GM12878 (cell line): Measurements from ENCODE around the gene PARK7. TPM values are rescaled to one million over a fixed set of nuclear protein-coding genes. Genes with fewer than 3 reads are reported as not detected.

Experiments
- ATAC-seq: fragments of 200-7000 bp; cut with Tn5 transposase; 3 replicates; pipeline ENCODE4 v1.9.1; 2020; ENCODE audit warnings: mild to moderate bottlenecking, moderate library complexity
- BruUV-seq: library from RNA; stranded (reverse); fragments of 400-500 nt; replicated peaks from 2 replicates; lab custom pipeline; 2021; lab: Mats Ljungman, UMichigan
- CTCF ChIA-PET: fragments of 300-600 bp; sonication (Branson Sonifier 250); formaldehyde crosslinking; extraction: SDS; loops from one replicate; lab custom pipeline; 2021; ENCODE audit warnings: inconsistent platforms; lab: Yijun Ruan, JAX
- POLR2A ChIA-PET: fragments of 350-600 bp; formaldehyde crosslinking; extraction: SDS; loops from one replicate; lab custom pipeline; 2021; ENCODE audit warnings: inconsistent platforms; lab: Charles Lee
- RAD21 ChIA-PET: fragments of 300-600 bp; sonication (Branson Sonifier 250); formaldehyde crosslinking; loops from one replicate; lab custom pipeline; 2023; ENCODE audit warnings: antibody characterized with exemption; ENCODE audit not compliant: unreplicated experiment; lab: Charles Lee
- SMC1A ChIA-PET: fragments of 300-600 bp; sonication (Branson Sonifier 250); formaldehyde crosslinking; loops from one replicate; lab custom pipeline; 2023; ENCODE audit not compliant: unreplicated experiment, uncharacterized antibody; lab: Charles Lee
- DNase-seq: peaks from one replicate; pipeline ENCODE4 v3.0.0-alpha.2; 2011; ENCODE audit warnings: low read depth, low spot score
- FAIRE-seq: peaks from 3 replicates; lab custom pipeline; 2011; peaks lifted over from hg19 to GRCh38; lab: Jason Lieb, UNC
- H2AFZ ChIP-seq: 2 replicates; pipeline ENCODE4 v1.6.0; 2011; ENCODE audit warnings: low read depth, low read length, control low read depth; ENCODE audit not compliant: control insufficient read depth
- H3K27ac ChIP-seq: 2 replicates; pipeline ENCODE4 v1.5.1; 2011; ENCODE audit warnings: control low read depth; ENCODE audit not compliant: control insufficient read depth, insufficient read depth
- H3K27me3 ChIP-seq, 2 experiments: replicated peaks in 1 of 2; 2 replicates each; pipeline versions ENCODE4 v1.6.0 to v1.6.1; 2011; ENCODE audit warnings: low read length in 1 of 2; ENCODE audit not compliant: control insufficient read depth in 2 of 2, insufficient read depth in 2 of 2
- H3K36me3 ChIP-seq, 2 experiments: 2 replicates each; pipeline ENCODE4 v1.5.1; 2011; ENCODE audit warnings: low read length in 1 of 2; ENCODE audit not compliant: control insufficient read depth in 2 of 2, insufficient read depth in 2 of 2
- H3K4me1 ChIP-seq: 2 replicates; pipeline ENCODE4 v1.6.1; 2011; ENCODE audit warnings: mild to moderate bottlenecking, low read length, moderate library complexity, mixed read lengths; ENCODE audit not compliant: control insufficient read depth, insufficient read depth
- H3K4me2 ChIP-seq: 2 replicates; pipeline ENCODE4 v1.6.0; 2011; ENCODE audit warnings: control low read depth; ENCODE audit not compliant: control insufficient read depth, insufficient read depth
- H3K4me3 ChIP-seq: fragments of 200-600 bp; sonication (generic); 2 replicates; pipeline ENCODE4 v1.5.1; 2016
- H3K79me2 ChIP-seq: 2 replicates; pipeline ENCODE4 v1.6.0; 2011; ENCODE audit warnings: low read length; ENCODE audit not compliant: control insufficient read depth, insufficient read depth
- H3K9ac ChIP-seq: 2 replicates; pipeline ENCODE4 v1.8.0; 2011; ENCODE audit warnings: low read length, control low read depth, mixed read lengths; ENCODE audit not compliant: control insufficient read depth, insufficient read depth
- H3K9me3 ChIP-seq: replicated peaks from 3 replicates; pipeline ENCODE4 v1.5.1; 2011; ENCODE audit warnings: mild to moderate bottlenecking, low read length; ENCODE audit not compliant: control insufficient read depth, insufficient read depth
- H4K20me1 ChIP-seq: 2 replicates; pipeline ENCODE4 v1.6.0; 2011; ENCODE audit not compliant: control insufficient read depth, insufficient read depth
- ATF2 ChIP-seq: IDR thresholded peaks from 2 replicates; pipeline ENCODE4 v1.6.1; 2012; ENCODE audit warnings: low read length, inconsistent platforms
- BCL3 ChIP-seq: IDR thresholded peaks from 2 replicates; pipeline ENCODE4 v1.6.1; 2011; ENCODE audit warnings: borderline replicate concordance, low read depth, mild to moderate bottlenecking, moderate library complexity, low read length; ENCODE audit not compliant: insufficient read depth, poor library complexity, severe bottlenecking
- BMI1 ChIP-seq: fragments of 450-650 bp; IDR thresholded peaks from 2 replicates; pipeline ENCODE4 v1.6.1; 2016; ENCODE audit warnings: mild to moderate bottlenecking, moderate library complexity, borderline replicate concordance
- ELK1 ChIP-seq: IDR thresholded peaks from 2 replicates; pipeline ENCODE4 v1.6.1; 2012; ENCODE audit warnings: low read depth, low read length, improper control_type of control experiment
- IKZF1 ChIP-seq: fragments of 450-650 bp; conservative IDR thresholded peaks from 2 replicates; pipeline ENCODE4 v1.6.1; 2017; ENCODE audit warnings: antibody characterized with exemption, mild to moderate bottlenecking
- MYC ChIP-seq: IDR thresholded peaks from 2 replicates; pipeline ENCODE4 v1.6.1; 2011; ENCODE audit warnings: mild to moderate bottlenecking, low read length, moderate library complexity, inconsistent platforms; ENCODE audit not compliant: insufficient read depth, insufficient replicate concordance, insufficient read length, severe bottlenecking
- RAD21 ChIP-seq: IDR thresholded peaks from 2 replicates; pipeline ENCODE4 v1.6.1; 2011; ENCODE audit warnings: mild to moderate bottlenecking, low read depth, low read length, moderate library complexity; ENCODE audit not compliant: insufficient read depth
- RUNX3 ChIP-seq: IDR thresholded peaks from 2 replicates; pipeline ENCODE4 v1.6.1; 2012; ENCODE audit warnings: low read length, inconsistent platforms
- SUPT20H ChIP-seq: IDR thresholded peaks from 2 replicates; pipeline ENCODE4 v1.6.1; 2011; ENCODE audit warnings: low read depth, mild to moderate bottlenecking, low read length, moderate library complexity, borderline replicate concordance; ENCODE audit not compliant: control insufficient read depth
- WGBS: methylation state at CpG from one replicate; pipeline ENCODE4 v1.1.6; 2016; ENCODE audit warnings: low lambda C conversion rate; ENCODE audit not compliant: insufficient replicate concordance, insufficient coverage; ENCODE audit errors: missing lambda C conversion rate; 5-methylcytosine and 5-hydroxymethylcytosine counted together
- in situ Hi-C: fragments of 300-500 bp; cut with MboI; formaldehyde crosslinking; loops from 9 replicates; pipeline ENCODE4 v1.14.3; 2018; ENCODE audit warnings: mixed read lengths
- intact Hi-C: fragments of 100-400 bp; cut with micrococcal nuclease; formaldehyde crosslinking; loops from one replicate; pipeline ENCODE4 v1.14.2; 2022; ENCODE audit not compliant: unreplicated experiment
- polyA plus RNA-seq, 11 experiments: library from polyadenylated mRNA; depleted of rRNA in 4 of 11; unstranded in 6 of 11; stranded (reverse) in 5 of 11; fragments of >200 nt; fragmentation: Nextera tagmentation in 4 of 11; fragmentation: Illumina TruSeq in 1 of 11; extraction: Ambion mirVana in 4 of 11; extraction: Trizol in 1 of 11; gene quantifications; 1 replicate in 1 of 11; 2 replicates in 10 of 11; pipeline versions ENCODE4 v1.2.1 to v1.2.3, GENCODE V29; 2011 to 2016; ENCODE audit warnings: inconsistent platforms in 2 of 11, missing spikeins in 2 of 11, low read depth in 1 of 11
- total RNA-seq, 4 experiments: library from RNA; depleted of rRNA in 3 of 4; stranded (reverse); fragments of >200 nt in 3 of 4; fragmentation: Illumina TruSeq in 1 of 4; extraction: Trizol in 1 of 4; gene quantifications; 2 replicates each; pipeline versions ENCODE4 v1.2.1 to v1.2.3, GENCODE V29; 2013 to 2021

The PARK7 gene
- total and polyA plus RNA-seq, 10 of the 15 experiments (the other 5 are each of a cell fraction or from before 2014, with no cell fraction given), result 267 to 1,056 (median 495) TPM

GRCh38 chr1:7932524-7933138 lies 28.9 kb upstream of the PARK7 start:
- WGBS, result 68% methylated on average over 15 of the region's 15 CpGs
- no peaks in the 10 kb centered on the region for H3K36me3 ChIP-seq
- peak; percentile 20 for TF ChIP-seq BCL3
- TF ChIP-seq RAD21, result no peak
- TF ChIP-seq RUNX3, result no peak
- ChIA-PET RAD21 (no interaction called here), SMC1A (no interaction called here), CTCF (interaction anchor here (1.0 to 1.1 kb wide), 2 partner anchors 12 to 416 kb away, joined by 5 read pairs; no protein-coding TSS in a partner anchor), POLR2A (interaction anchor here (0.7 kb wide), 1 partner anchor 11 kb away, joined by 3 read pairs; no protein-coding TSS in a partner anchor)
- H2AFZ ChIP-seq, result no peak overlapping the region
- ATAC-seq (no peak), DNase-seq (no peak), FAIRE-seq (no peak)
- no peak overlapping the region for H3K9ac ChIP-seq
- in situ Hi-C loops (no loop called here), intact Hi-C loops (no loop called here)
- no peaks in the 10 kb centered on the region for H4K20me1 ChIP-seq
- no peaks in the 10 kb centered on the region for H3K9me3 ChIP-seq
- no peaks in the 10 kb centered on the region for H3K27me3 ChIP-seq
- BruUV-seq, result no TSS peak
- H3K27ac ChIP-seq, result no peak overlapping the region
- no peak overlapping the region for H3K4me2 ChIP-seq
- H3K79me2 ChIP-seq, result no peaks in the 10 kb centered on the region
- H3K4me1 ChIP-seq, result peaks cover 12% of the 10 kb centered on the region
- no peak overlapping the region for H3K4me3 ChIP-seq

GRCh38 chr1:7938070-7938469 lies 23.4 kb upstream of the PARK7 start:
- 64% methylated on average over 3 of the region's 3 CpGs for WGBS
- no TSS peak for BruUV-seq
- no peak for TF ChIP-seq MYC
- TF ChIP-seq ELK1, result no peak
- no peak for TF ChIP-seq BMI1
- TF ChIP-seq SUPT20H, result no peak
- TF ChIP-seq ATF2, result no peak
- no peak for TF ChIP-seq IKZF1

More at GRCh38 chr1:7938070-7938469, 23.4 kb upstream of the PARK7 start:
- Histone ChIP-seq H3K27me3 (peaks cover 5 to 8% of the 10 kb centered on the region in 2 experiments; a peak in 3 of 4 replicates), H3K4me1 (peaks cover 5% of the 10 kb centered on the region; the same call in 1 of the 2 replicates), H3K4me2 (no peak overlapping the region), H3K79me2 (no peaks in the 10 kb centered on the region), H2AFZ (no peak overlapping the region), H3K36me3 (no peaks in the 10 kb centered on the region), H3K27ac (no peak overlapping the region), H3K9me3 (no peaks in the 10 kb centered on the region), H4K20me1 (no peaks in the 10 kb centered on the region), H3K4me3 (no peak overlapping the region), H3K9ac (no peak overlapping the region)
- ATAC-seq, result no peak
- ChIA-PET CTCF (interaction anchor here (2.2 kb wide), 1 partner anchor 10 kb away, joined by 8 read pairs; no protein-coding TSS in a partner anchor), RAD21 (no interaction called here), SMC1A (interaction anchor here (0.7 kb wide), 1 partner anchor 17 kb away, joined by 3 read pairs; no protein-coding TSS in a partner anchor), POLR2A (interaction anchor here (1.1 to 1.4 kb wide), 2 partner anchors 8 to 13 kb away, joined by 3 to 4 read pairs; no protein-coding TSS in a partner anchor)
- DNase-seq, result no peak
- no peak for FAIRE-seq
- in situ Hi-C loops, result no loop called here
- intact Hi-C loops, result no loop called here
